HUES48 (cell line): ENCODE results near the gene SUPT20H.

Experiments used
- H3K27ac ChIP-seq: one replicate; pipeline ENCODE4 v1.7.0; 2013; ENCODE audit warnings: low read depth, low read length, inconsistent platforms
- H3K27me3 ChIP-seq: 2 replicates; pipeline ENCODE4 v1.6.1; 2013; ENCODE audit warnings: mild to moderate bottlenecking, low read length; ENCODE audit not compliant: control insufficient read depth, insufficient read depth
- H3K36me3 ChIP-seq: 2 replicates; pipeline ENCODE4 v1.6.1; 2013; ENCODE audit warnings: low read length; ENCODE audit not compliant: control insufficient read depth, insufficient read depth
- H3K4me1 ChIP-seq: 2 replicates; pipeline ENCODE4 v1.6.1; 2013; ENCODE audit warnings: mild to moderate bottlenecking, low read length; ENCODE audit not compliant: control insufficient read depth, insufficient read depth
- H3K4me3 ChIP-seq: 2 replicates; pipeline ENCODE4 v1.5.1; 2013; ENCODE audit warnings: mild to moderate bottlenecking, low read depth, low read length
- H3K9ac ChIP-seq: 2 replicates; pipeline ENCODE4 v1.6.1; 2013; ENCODE audit warnings: mild to moderate bottlenecking, low read depth, low read length, moderate library complexity
- H3K9me3 ChIP-seq: 2 replicates; pipeline ENCODE4 v1.6.1; 2013; ENCODE audit warnings: low read length; ENCODE audit not compliant: control insufficient read depth, insufficient read depth

Gene SUPT20H

GRCh38 chr13:36973009-36973408 lies 86.5 kb downstream of the SUPT20H start:
- Histone ChIP-seq H3K9me3 (peaks cover 9% of the 10 kb centered on the region; the same call in 1 of the 2 replicates), H3K4me3 (no peak overlapping the region), H3K27me3 (no peaks in the 10 kb centered on the region), H3K9ac (no peak overlapping the region), H3K27ac (no peak overlapping the region), H3K36me3 (peaks cover 40% of the 10 kb centered on the region), H3K4me1 (no peaks in the 10 kb centered on the region)

GRCh38 chr13:36966404-36966803 lies 93.1 kb downstream of the SUPT20H start:
- no peak overlapping the region for H3K9ac ChIP-seq
- H3K9me3 ChIP-seq: no peaks in the 10 kb centered on the region
- H3K36me3 ChIP-seq: peaks cover 64% of the 10 kb centered on the region
- H3K4me1 ChIP-seq: no peaks in the 10 kb centered on the region
- H3K27me3 ChIP-seq: no peaks in the 10 kb centered on the region
- no peak overlapping the region for H3K27ac ChIP-seq
- no peak overlapping the region for H3K4me3 ChIP-seq

- H3K27me3 ChIP-seq: no peaks in the 10 kb centered on the region
- H3K4me3 ChIP-seq: no peak overlapping the region
- no peaks in the 10 kb centered on the region for H3K9me3 ChIP-seq
- no peak overlapping the region for H3K27ac ChIP-seq
- H3K9ac ChIP-seq: no peak overlapping the region
- H3K4me1 ChIP-seq: no peaks in the 10 kb centered on the region
- peaks cover 65% of the 10 kb centered on the region for H3K36me3 ChIP-seq
These were observed 93.7 kb downstream of the SUPT20H start for GRCh38 chr13:36965767-36966166.

GRCh38 chr13:36959456-36960116 lies 99.9 kb downstream of the SUPT20H start:
- H3K36me3 ChIP-seq: peaks cover 41% of the 10 kb centered on the region
- H3K4me3 ChIP-seq: no peak overlapping the region

More at GRCh38 chr13:36959456-36960116, 99.9 kb downstream of the SUPT20H start:
- no peak overlapping the region for H3K27ac ChIP-seq
- peaks cover 5% of the 10 kb centered on the region; the same call in 1 of the 2 replicates for H3K4me1 ChIP-seq
- no peaks in the 10 kb centered on the region for H3K27me3 ChIP-seq
- H3K9ac ChIP-seq: no peak overlapping the region
- H3K9me3 ChIP-seq: no peaks in the 10 kb centered on the region
